Measurements from ENCODE around the gene FOXI2. TPM values are rescaled to one million over a fixed set of nuclear protein-coding genes. Genes with fewer than 3 reads are reported as not detected.

The FOXI2 gene
- 1.2 TPM for polyA plus RNA-seq (ENCODE audit: insufficient read length)
- long read RNA-seq, donor 1, partial matches to known transcripts = 0 of 1 reads
- long read RNA-seq, donor 1, other reads (novel, unspliced or antisense) = 0 of 1 reads
- long read RNA-seq, donor 2, partial matches to known transcripts = 0 of 1 reads
- long read RNA-seq, donor 2, other reads (novel, unspliced or antisense) = 0 of 1 reads
- long read RNA-seq, donor 3 = 0 reads
- long read RNA-seq, donor 4 = 0 reads
- long read RNA-seq, donor 5 = 0 reads
- long read RNA-seq, donor 6, partial matches to known transcripts = 0 of 1 reads
- long read RNA-seq, donor 6, other reads (novel, unspliced or antisense) = 0 of 1 reads
- long read RNA-seq, donor 7, partial matches to known transcripts = 0 of 1 reads
- long read RNA-seq, donor 7, other reads (novel, unspliced or antisense) = 0 of 1 reads
- long read RNA-seq, donor 8 = 0 reads

GRCh38 chr10:127736915-127737562 lies at the start of gene FOXI2:
TSS of gene FOXI2 (plus strand) at chr10:127737185. CDS start at chr10:127737274, 89 bp downstream.
- no peak for DNase-seq

GRCh38 chr10:127687548-127687947 lies 49.4 kb upstream of the FOXI2 start:
- DNase-seq = no peak

- DNase-seq = no peak
Measured at GRCh38 chr10:127690176-127690835, 46.7 kb upstream of the FOXI2 start.

- DNase-seq = no peak
Measured at GRCh38 chr10:127694580-127695193, 42.3 kb upstream of the FOXI2 start.

- DNase-seq = no peak
Measured at GRCh38 chr10:127695431-127695830, 41.6 kb upstream of the FOXI2 start.

- no peak for DNase-seq
Measured at GRCh38 chr10:127698886-127699285, 38.1 kb upstream of the FOXI2 start.

GRCh38 chr10:127699311-127699710 lies 37.7 kb upstream of the FOXI2 start:
- no peak for DNase-seq

- DNase-seq = peak; percentile 66
Measured at GRCh38 chr10:127702271-127702670, 34.7 kb upstream of the FOXI2 start.

- no peak for DNase-seq
Measured at GRCh38 chr10:127715249-127715648, 21.7 kb upstream of the FOXI2 start.

GRCh38 chr10:127715782-127716378 lies 21.1 kb upstream of the FOXI2 start:
- no peak for DNase-seq

- no peak for DNase-seq
Measured at GRCh38 chr10:127720142-127720541, 16.8 kb upstream of the FOXI2 start.

- no peak for DNase-seq
Measured at GRCh38 chr10:127720903-127721302, 16.1 kb upstream of the FOXI2 start.

GRCh38 chr10:127734753-127735152 lies 2.2 kb upstream of the FOXI2 start:
- DNase-seq = no peak

- DNase-seq = no peak
Measured at GRCh38 chr10:127735156-127735555, 1.8 kb upstream of the FOXI2 start.

- no peak for DNase-seq
Measured at GRCh38 chr10:127735723-127736221, 1.2 kb upstream of the FOXI2 start.

- DNase-seq = no peak
Measured at GRCh38 chr10:127736222-127736914, 617 bp upstream of the FOXI2 start.

GRCh38 chr10:127737563-127738511 lies 852 bp downstream of the FOXI2 start:
- no peak for DNase-seq

GRCh38 chr10:127738512-127739424 lies 1.8 kb downstream of the FOXI2 start:
- no peak for DNase-seq

- no peak for DNase-seq
Measured at GRCh38 chr10:127739908-127740307, 2.9 kb downstream of the FOXI2 start.
